GM19193 (cell line): Measurements from ENCODE around the gene AOC1.

Source experiments
- POLR2A ChIP-seq: IDR thresholded peaks from 4 replicates; pipeline ENCODE4 v1.6.1; 2011; ENCODE audit not compliant: insufficient read depth, insufficient read length; ENCODE audit errors: extremely low read depth

Gene AOC1

DNA sequence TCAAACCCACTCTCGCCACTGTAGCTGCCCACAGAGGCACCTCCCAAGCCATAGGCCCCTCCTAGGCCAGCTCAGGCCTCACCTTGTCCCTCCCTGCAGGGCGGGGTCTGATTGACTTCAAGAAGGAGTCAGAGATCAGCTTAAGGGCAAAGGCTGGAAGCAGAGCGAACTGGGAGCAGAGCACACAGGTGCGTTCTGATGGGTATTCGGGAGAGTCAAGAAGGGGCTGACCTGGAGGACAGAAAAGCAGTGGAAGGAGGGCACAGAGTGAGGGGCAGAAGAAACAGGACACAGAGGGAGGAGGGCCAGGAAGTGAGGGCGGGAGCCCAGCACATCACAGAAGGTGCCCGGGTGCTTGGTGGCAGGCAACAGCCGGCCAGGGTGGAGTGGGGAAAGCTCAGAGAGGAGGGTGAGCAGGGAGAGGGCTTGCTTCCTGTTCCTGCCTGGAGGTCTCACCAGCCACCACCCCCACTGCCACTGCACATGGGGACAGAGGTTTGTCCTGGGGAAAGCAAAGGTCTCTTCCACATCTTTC, at the start of gene AOC1:
TSS of gene AOC1 (plus strand) at position 147 of the 535 bp plus-strand sequence. CDS start 3,954 bp downstream, outside the sequence.
- TF ChIP-seq POLR2A, result no peak

DNA sequence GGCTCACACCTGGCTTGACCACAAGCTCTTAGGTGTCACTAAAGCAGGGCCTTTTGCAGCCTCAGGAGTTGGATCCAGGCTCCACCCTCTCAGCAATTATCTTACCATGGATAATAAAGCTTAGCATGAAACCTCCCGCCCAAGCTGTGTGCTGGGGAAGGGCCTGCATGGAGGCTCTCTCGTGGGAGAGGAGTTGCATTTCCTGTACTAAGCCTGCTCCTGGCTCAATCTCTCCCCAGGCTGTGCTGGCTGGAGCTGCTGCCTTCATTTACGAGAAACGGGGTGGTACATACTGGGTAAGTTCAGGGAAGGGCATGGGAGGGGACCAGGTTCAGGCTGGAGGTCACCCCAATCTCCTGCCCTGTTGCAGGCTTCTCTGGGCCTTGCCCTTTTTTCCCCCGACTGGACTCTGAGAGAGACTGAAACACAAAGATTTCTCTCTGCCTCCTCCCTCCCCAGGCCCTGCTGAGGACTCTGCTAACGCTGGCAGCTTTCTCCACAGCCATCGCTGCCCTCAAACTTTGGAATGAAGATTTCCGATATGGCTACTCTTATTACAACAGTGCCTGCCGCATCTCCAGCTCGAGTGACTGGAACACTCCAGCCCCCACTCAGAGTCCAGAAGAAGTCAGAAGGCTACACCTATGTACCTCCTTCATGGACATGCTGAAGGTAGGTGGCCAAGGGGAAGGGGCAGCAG, 49.0 kb upstream of the AOC1 start:
- TF ChIP-seq POLR2A, result no peak

- TF ChIP-seq POLR2A, result no peak
Observed at GRCh38 chr7:150804802-150805201, 47.5 kb upstream of the AOC1 start.

DNA sequence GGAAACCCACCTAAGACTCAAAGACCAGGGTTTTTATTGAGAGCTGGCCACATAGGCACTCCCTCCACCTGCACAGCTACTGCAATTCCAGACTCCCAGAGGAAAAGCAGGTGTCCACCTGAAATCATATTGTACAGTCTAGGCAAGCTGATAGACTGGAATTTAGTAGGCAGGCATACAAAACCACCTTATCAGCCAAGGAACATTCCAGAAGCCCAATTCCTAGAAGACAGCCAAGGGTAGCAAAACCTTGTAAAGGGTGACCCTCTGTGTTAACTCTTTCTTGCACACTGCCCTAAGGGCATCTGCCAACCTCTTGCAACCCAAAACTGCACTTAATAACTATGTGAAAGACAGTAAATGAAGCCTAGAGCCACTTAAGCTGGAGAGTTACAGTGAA, 46.5 kb upstream of the AOC1 start:
- no peak for TF ChIP-seq POLR2A

DNA sequence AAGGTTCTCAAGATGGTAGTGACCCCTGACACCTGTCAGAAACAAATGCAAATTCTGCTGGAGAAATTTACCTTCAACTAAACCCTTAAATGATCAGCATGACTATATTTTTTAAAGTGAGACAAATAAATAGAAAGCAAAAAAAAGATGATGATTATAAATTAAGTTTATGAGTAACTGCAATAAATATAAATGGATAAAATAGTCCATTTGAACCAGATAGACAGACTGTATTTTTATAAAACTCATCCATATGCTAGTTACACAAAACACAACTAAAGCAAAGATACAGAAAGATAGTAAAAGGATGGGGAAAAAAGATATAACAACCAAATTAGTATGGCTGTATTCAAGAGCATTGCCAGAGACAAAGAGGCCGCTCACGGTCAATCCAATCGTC, 45.9 kb upstream of the AOC1 start:
- no peak for TF ChIP-seq POLR2A

DNA sequence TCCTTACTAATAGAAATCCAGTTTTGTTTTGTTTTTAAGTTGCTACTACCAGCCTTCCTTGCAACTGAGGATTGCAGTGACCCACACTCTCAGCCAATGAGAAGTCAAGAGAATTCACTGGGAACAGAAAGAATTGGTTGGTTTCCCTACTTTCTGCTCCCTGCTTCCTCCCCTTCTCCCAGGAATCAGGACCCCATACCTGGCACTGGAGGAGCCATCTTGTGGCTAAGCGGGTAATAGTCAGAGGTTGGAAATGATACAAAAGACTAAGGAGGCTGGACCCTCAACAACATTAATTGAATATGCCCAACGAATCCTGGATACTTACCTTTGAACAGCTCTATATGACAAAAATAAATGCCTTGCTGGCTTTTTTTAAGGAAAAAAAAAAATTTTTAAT, 45.5 kb upstream of the AOC1 start:
- no peak for TF ChIP-seq POLR2A

DNA sequence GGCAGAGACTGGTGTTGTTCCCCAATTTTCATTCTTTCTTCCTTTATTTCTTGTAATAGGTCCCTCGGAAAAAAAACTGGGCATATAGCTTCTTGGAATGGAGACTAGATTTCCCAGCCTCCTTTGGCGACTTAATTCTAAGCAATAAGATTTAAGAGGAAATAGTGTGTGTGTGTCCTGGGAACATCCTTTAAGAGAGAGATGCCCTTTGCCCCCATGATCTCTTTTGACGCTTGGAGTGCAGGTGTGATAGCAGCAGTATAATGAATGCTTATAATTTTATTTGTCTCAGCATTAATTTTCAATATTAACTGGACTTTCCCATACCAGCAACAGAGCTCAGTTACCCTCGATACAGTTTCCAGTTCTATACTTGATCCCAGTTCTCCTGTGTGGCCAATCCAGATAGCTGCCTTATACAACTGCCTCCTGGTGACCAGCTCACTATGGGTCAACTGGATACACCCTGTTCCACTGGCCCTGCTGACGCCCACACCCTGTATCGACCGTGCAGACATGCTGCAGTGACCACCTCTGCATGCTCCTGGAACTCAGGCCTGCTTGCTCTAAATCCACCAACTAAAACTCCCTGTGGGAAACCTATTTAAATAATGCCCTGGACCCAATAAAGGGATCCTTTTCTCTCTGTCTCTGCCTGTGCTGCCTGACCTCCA, 37.9 kb upstream of the AOC1 start:
- no peak for TF ChIP-seq POLR2A

GRCh38 chr7:150818971-150819370, 33.3 kb upstream of the AOC1 start:
- TF ChIP-seq POLR2A, result no peak

DNA sequence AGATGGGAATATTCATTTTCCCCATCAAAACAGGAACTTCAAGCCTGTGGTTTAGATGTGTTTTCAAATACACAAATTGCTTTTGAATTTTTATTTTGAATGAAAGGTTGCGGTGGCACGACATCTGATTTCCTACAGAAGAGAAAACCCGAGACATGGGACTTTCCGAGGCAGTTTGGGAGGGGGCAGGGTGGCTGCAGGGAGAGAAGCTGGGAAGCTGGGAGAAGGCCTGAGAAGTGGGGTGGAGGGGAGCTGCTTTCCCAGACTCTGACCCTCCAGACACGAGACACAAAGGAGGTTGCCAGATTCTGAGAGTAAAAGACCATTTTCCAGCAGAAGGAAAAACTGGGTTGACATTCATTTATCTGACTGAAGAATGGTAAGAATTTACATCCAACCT, 32.2 kb upstream of the AOC1 start:
- no peak for TF ChIP-seq POLR2A

DNA sequence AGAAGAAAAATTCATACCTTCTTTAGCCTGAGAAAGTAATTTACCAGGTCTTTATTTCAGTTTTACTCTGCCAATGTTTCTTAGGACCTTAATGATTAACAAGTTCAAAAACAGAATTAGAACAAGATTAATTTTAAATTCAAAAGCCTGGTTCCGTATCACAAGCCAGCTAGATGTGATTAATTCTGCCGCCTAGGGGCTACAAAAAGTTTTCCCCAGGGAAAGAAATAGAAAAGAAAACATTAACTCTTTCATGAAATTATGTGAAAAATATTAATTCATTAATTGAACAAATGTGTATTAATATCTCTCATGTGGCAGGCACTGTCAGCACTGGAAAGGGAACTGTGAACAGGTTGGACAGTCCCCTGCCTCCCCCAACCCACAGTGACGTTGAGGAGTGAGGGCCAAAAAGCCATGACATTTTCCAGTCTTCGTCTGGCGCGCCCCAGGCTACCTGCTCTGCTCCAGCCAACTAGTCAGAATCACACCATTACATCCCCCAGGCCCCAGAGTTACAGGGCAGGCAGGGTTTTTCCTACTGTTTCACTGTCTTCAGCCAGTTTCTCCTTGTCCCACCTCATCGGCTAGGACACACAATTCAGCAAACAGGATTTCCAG, 31.6 kb upstream of the AOC1 start:
- TF ChIP-seq POLR2A, result no peak

DNA sequence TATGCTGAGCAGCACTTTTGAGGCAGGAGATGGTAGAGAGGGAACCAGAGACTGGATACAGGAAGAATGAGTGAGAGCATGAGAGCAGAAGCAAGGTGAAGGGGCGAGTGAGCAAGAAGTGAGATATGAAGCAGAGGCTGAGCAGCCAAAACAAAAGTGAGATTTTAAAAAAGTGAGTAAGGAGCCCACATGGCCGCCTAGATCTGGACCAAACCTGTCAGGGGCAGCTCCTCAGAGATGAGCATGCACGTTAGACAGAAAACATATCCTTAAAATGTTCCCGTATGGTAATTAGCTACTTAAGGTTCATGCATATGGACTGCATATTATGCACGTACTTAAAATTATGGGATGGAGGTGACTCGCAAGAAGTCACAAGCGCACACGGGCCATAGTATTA, 29.3 kb upstream of the AOC1 start:
- no peak for TF ChIP-seq POLR2A

GRCh38 chr7:150823484-150824126, 28.7 kb upstream of the AOC1 start:
- no peak for TF ChIP-seq POLR2A

DNA sequence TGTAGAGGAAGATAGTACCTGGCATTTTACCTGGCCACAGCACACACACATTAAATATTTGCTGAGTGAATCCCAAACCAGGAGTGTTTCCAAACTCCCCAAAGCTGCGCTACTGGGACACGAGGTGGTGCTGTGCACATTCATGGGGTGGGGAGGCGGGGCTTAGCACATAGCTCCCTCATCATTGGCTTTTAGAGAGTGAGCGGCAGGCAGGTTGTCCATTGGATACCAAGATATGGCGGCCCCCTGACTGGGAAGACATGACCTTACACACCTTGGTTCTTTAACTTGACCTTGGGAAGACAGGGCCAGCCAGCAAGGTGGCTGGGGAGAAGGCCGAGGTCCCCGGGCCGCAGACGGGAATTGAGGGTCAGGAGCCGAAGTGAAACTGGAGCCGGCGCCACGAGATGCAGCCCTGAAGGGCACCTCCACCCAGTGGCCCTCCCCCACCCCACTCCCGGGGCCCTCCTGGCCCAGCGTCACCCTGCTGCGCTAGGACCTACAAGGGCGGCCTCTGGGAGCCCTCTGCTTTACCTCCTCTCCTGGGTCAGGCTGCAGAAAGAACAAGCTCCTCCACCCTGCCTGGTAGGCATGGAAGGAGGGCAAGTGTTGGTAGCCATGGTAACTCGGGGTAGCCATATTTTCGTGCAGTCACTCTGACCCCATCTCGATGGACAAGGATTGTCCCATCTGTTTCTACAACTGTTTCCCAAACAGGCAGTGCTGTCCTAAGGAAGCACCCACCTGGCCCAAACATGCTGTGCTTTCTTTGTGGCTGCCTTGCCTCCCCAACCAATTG, 27.7 kb upstream of the AOC1 start:
- TF ChIP-seq POLR2A, result no peak

GRCh38 chr7:150826061-150826849, 26.1 kb upstream of the AOC1 start:
- no peak for TF ChIP-seq POLR2A
